Measurements from ENCODE around the gene KRTAP10-2.
"Not testable (repeated sequence)": the region's sequence is repeated elsewhere in the genome, so short reads cannot be mapped to it uniquely, and the experiment has no call there.

Gene KRTAP10-2

GRCh38 chr21:44503901-44504399, 47.4 kb downstream of the KRTAP10-2 start:
- no peaks in the 10 kb centered on the region for H3K36me3 ChIP-seq (ENCODE audit: insufficient read depth, low read length)
- no peak overlapping the region for H3K4me3 ChIP-seq (ENCODE audit: low read depth in 1 of 2, low read length in 2 of 2)
- no peaks in the 10 kb centered on the region for H3K9me3 ChIP-seq (ENCODE audit: low read length)
- no peak overlapping the region for H3K27ac ChIP-seq (ENCODE audit: low read depth, low read length)
- no peaks in the 10 kb centered on the region for H3K4me1 ChIP-seq (ENCODE audit: insufficient read depth, low read length)
- peaks cover 0 to under 1% of the 10 kb centered on the region in 2 donors for H3K27me3 ChIP-seq (ENCODE audit: control insufficient read depth in 1 of 2, insufficient read depth in 2 of 2, low read length in 2 of 2)
- no peak overlapping the region for H3K9ac ChIP-seq (ENCODE audit: low read length)

GRCh38 chr21:44503006-44503889, 48.1 kb downstream of the KRTAP10-2 start:
- H3K27ac ChIP-seq (ENCODE audit: low read depth, low read length); H3K27me3 ChIP-seq (ENCODE audit: control insufficient read depth in 1 of 2, insufficient read depth in 2 of 2, low read length in 2 of 2): not testable (repeated sequence)

GRCh38 chr21:44502171-44502958, 48.9 kb downstream of the KRTAP10-2 start:
- Histone ChIP-seq H3K9me3 (ENCODE audit: low read length) (no peaks in the 10 kb centered on the region), H3K9ac (ENCODE audit: low read length) (no peak overlapping the region), H3K4me1 (ENCODE audit: insufficient read depth, low read length) (no peaks in the 10 kb centered on the region), H3K27ac (ENCODE audit: low read depth, low read length) (no peak overlapping the region), H3K36me3 (ENCODE audit: insufficient read depth, low read length) (no peaks in the 10 kb centered on the region), H3K4me3 (ENCODE audit: low read depth in 1 of 2, low read length in 2 of 2) (no peak overlapping the region), H3K27me3 (ENCODE audit: control insufficient read depth in 1 of 2, insufficient read depth in 2 of 2, low read length in 2 of 2) (peaks cover 0 to 10% of the 10 kb centered on the region in 2 donors)

More at GRCh38 chr21:44503006-44503889, 48.1 kb downstream of the KRTAP10-2 start:
- H3K9ac ChIP-seq (ENCODE audit: low read length); H3K4me3 ChIP-seq (ENCODE audit: low read depth in 1 of 2, low read length in 2 of 2); H3K9me3 ChIP-seq (ENCODE audit: low read length); H3K4me1 ChIP-seq (ENCODE audit: insufficient read depth, low read length); H3K36me3 ChIP-seq (ENCODE audit: insufficient read depth, low read length): not testable (repeated sequence)

Measured in muscle layer of colon (tissue), 2 donors.